GM19328 (cell line): Measurements from ENCODE around the gene BICD2.
"Not testable (repeated sequence)": the region's sequence is repeated elsewhere in the genome, so short reads cannot be mapped to it uniquely, and the experiment has no call there.

Source experiments
- ATAC-seq: cut with Tn5 transposase; IDR thresholded peaks from one replicate; pipeline ENCODE4 v1.9.1; 2021; ENCODE audit warnings: mild to moderate bottlenecking, moderate library complexity; ENCODE audit not compliant: unreplicated experiment

The BICD2 gene

DNA sequence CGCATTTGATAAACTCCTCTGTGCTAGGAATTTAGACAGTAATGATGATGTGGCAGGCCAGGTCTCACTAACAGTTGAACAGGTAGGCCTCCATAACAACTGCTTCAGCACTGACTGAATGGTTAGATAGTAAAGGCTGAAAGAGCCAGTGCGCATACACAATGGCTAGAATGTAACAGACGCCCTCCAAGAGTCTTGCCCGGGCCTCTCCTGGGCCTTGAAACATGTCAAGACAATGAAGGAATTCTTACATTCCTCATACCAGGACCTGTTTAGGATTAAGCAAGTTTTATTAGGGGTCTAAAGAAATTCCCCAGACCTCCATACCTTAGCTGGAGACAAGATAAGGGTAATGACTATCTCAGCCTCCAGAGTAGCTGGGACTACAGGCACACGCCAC is 6.7 kb upstream of the BICD2 start:
- ATAC-seq, result no peak

DNA sequence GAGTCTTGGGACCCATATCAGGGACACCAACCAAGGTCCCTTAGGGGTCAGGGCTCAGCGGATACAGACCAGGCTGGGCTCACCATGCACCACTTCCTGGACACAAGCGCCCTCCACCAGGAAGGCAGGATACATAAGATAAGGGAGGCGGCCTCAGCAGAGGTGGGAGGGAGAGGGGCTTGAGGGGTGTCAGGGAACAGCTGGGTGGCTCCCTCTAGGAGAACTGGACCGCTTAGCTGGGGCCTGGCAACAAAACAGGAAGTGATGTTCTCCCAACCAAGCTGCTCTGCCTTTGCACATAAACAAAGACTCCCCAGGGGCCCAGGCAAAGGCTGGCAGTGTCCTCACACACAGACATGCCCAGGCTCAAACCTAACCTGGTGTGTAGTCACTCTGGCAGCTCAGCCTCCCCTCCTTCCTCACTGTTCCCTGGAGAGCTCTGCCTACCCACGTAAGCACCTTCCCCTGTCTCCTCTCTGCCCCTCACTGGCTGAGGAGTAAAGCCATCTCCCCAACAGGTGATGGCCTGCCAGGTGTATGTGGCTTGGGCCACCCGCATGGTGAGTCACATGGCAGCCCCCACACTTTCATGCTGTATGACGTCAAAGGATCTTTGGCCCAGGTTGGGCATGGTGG is 5.8 kb upstream of the BICD2 start:
- no peak for ATAC-seq

GRCh38 chr9:92769990-92770359 is 5.3 kb upstream of the BICD2 start:
- ATAC-seq, result no peak

DNA sequence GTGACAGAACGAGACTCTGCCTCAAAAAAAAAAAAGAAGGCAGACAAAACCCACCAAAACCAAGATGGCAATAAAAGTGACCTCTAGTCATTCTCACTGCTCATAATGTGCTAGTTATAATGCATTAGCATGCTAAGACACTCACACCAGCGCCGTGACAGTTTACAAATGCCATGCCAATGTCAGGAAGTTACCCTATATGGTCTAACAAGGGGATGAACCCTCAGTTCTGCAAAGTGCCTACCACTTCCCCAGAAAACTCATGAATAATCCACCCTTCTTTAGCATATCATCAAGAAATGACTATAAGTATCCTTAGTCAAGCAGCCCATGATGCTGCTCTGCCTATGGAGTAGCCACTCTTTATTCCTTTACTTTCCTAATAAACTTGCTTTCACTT is 4.7 kb upstream of the BICD2 start:
- no peak for ATAC-seq

- ATAC-seq, result not testable (repeated sequence)
These were observed 4.2 kb upstream of the BICD2 start for GRCh38 chr9:92768816-92769215.

- ATAC-seq, result no peak
These were observed 2.7 kb upstream of the BICD2 start for GRCh38 chr9:92767066-92768054.

- peak; percentile 92 for ATAC-seq
These were observed 629 bp upstream of the BICD2 start for GRCh38 chr9:92764988-92765936.

- ATAC-seq, result no peak
These were observed 782 bp downstream of the BICD2 start for GRCh38 chr9:92763721-92764380.

DNA sequence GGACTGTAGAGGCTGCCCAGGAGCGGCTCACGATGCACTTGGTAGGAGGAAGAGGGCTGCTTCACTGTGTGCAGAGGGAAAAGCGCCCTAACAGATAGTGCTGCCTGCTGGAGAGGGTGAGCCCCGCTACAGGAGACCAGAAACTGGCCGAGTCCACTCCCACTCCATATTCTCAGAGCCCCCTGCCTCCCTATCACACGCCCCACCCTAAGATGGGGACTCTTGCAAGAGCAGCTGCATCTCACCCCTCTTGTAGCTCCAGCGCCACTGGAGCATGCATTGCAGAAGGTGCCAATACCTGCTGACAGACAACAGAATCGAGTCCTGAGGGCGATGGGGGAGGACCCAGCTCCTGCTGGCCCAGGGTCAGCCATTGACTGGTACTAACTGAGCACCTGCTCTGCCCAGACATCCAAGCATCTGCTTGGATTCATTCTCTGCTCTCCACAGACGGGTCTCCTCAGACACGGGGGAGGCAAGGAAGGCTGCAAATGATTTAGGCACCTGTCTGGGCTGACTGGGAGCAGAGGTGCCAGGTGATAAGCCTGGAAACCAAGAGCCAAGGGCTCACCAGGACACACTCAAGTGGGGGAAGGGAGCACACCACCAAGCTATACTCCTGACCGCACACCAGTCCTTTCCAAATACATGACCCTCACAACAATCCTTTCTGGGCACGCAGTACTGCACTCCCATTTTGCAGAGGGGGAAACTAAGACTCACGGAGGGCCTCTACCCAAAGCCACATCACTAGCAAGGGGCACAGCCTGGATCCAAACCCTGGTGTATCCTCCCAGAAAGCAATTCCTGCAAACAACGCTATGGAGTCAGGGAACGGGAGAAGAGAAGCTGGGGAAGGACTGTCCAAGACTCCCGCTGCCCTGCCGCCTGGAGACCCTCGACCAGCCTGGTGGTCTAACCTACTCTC is 1.6 kb downstream of the BICD2 start:
- ATAC-seq, result no peak

DNA sequence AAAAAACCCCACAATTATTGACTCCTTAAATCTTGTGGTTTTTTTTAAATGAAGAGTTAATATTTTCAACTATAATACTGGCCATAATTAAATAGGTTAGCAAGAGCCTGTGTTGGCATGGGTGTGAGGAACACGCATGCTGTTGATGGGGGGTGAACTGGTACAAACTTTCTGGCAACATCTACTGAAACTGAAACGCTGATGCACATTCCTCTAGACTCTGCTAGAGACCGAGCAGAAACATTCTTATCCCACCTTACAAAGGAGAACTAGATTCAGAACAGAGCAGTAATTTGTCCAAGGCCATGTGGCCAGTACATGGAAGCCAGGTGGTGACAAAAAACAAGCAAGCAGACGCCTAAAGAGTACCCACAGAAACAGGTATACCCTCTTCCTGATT is 2.4 kb downstream of the BICD2 start:
- ATAC-seq, result no peak

DNA sequence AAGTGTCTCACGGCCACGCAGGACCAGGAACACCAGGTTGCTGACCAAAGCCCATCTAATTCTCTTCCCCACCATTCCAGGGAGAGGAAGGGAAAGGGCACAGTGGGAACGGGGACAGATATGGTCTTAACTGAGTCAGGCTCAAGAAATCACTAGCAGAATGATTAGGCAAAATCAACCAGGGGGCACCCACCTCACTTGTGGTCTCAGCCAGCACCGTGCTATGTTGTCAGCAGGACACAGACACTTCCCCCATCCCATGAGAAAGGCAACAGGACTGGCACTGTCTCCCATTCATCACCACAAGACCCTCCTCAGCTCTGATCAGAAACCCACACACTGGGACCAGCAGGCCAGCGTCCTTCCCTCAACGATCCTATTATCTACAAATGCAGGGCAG is 2.9 kb downstream of the BICD2 start:
- no peak for ATAC-seq

DNA sequence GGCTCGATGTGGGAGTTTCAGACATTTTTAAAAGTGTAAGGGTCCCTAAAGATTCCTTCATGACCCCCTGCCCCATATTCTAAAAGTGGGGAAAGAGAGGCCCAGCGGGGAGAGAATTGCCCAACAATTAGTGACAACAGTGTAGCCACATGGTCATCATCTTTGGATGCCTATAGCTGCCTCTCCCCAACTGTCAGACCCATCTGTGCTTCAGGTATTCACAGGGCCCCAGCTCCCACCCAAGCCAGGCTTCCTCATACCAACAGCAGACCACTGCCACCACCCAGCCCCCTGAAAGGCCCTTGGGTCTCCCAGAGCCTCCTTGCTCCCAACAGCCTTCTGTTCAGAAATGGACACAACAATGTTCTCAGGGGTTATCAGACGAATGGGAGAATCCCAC is 4.1 kb downstream of the BICD2 start:
- ATAC-seq, result no peak

- ATAC-seq, result no peak
These were observed 4.6 kb downstream of the BICD2 start for GRCh38 chr9:92760070-92760469.

DNA sequence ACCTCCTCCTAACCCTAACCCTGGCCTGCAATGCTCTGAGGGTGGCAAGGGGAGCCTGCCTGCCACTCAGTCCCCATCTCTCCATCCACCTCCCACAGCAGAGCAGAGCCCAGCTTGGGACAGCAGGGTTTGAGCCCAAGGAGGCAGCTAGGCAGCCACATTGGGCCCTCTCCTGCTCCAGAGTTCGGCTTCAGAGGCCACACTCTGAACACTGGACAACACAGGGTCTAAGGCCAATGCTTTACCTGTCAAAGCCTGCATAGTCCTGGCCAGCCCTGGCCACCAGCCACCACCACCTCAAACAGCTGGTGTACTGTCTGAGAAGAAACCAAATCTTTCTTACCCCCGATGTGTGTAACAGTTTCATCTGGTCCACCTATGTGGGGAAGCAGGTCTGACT is 5.2 kb downstream of the BICD2 start:
- no peak for ATAC-seq

DNA sequence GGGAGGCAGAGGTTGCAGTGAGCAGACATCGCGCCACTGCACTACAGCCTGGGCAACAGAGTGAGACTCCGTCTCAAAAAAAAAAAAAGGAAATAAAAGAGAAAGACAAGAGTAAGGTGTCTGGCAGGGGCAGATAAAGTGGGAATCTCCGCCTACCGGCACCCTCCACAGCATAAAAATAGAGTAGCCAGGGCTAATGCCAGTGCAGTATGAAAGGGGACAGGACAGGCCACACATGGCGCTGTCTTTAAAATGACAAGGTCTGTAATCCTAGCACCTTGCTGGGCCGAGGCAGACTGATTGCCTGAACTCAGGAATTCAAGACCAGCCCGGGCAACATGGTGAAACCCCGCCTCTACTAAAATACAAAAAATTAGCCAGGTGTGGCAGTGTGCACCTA is 7.8 kb downstream of the BICD2 start:
- no peak for ATAC-seq

- ATAC-seq, result no peak
These were observed 10.4 kb downstream of the BICD2 start for GRCh38 chr9:92754091-92754745.

- ATAC-seq, result no peak
These were observed 11.7 kb downstream of the BICD2 start for GRCh38 chr9:92752812-92753404.

- ATAC-seq, result no peak
These were observed 14.7 kb downstream of the BICD2 start for GRCh38 chr9:92749934-92750315.
